ENCODE results near the gene SLC26A2. TPM values are rescaled to one million over a fixed set of nuclear protein-coding genes. Genes with fewer than 3 reads are reported as not detected.

SLC26A2 gene
- total RNA-seq, 1 donor from 2014 or later = 15.4 TPM

GRCh38 chr5:149922950-149923349 is 37.6 kb upstream of the SLC26A2 start:
- Mint-ChIP-seq H3K36me3 (no peaks in the 10 kb centered on the region), H3K4me1 (peaks cover 5% of the 10 kb centered on the region), H3K27ac (no peak overlapping the region), H3K9me3 (no peaks in the 10 kb centered on the region), H3K4me3 (no peak overlapping the region), H3K27me3 (ENCODE audit: low read depth) (no peaks in the 10 kb centered on the region)
- DNase-seq (ENCODE audit: low spot score in 2 of 2, unreplicated experiment in 2 of 2) = no peak
- TF ChIP-seq, protein P1, sequence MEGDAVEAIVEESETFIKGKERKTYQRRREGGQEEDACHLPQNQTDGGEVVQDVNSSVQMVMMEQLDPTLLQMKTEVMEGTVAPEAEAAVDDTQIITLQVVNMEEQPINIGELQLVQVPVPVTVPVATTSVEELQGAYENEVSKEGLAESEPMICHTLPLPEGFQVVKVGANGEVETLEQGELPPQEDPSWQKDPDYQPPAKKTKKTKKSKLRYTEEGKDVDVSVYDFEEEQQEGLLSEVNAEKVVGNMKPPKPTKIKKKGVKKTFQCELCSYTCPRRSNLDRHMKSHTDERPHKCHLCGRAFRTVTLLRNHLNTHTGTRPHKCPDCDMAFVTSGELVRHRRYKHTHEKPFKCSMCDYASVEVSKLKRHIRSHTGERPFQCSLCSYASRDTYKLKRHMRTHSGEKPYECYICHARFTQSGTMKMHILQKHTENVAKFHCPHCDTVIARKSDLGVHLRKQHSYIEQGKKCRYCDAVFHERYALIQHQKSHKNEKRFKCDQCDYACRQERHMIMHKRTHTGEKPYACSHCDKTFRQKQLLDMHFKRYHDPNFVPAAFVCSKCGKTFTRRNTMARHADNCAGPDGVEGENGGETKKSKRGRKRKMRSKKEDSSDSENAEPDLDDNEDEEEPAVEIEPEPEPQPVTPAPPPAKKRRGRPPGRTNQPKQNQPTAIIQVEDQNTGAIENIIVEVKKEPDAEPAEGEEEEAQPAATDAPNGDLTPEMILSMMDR (IDR thresholded peaks at IDR 0.05; ENCODE audit: unreplicated experiment) = no peak

DNA sequence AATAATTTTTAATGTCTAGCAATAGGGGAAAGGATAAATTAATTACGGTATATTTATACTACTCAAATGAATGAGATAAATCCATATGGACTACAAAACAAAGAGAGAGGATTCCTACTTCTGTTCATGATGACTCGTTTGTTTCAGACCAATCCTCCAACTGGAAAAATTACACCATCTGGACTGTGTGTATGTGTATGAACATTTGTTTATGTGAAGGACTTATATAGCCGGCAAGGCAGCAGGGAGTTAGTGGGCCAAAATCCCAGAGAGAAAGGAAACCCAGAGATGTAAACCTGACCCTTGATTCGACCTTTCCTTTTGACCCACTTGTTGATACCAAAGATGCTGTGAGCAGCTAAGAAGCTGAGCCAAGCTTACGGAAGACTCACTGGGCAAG is 36.1 kb upstream of the SLC26A2 start:
- Mint-ChIP-seq H3K9me3 (no peaks in the 10 kb centered on the region), H3K27me3 (ENCODE audit: low read depth) (no peaks in the 10 kb centered on the region), H3K4me3 (no peak overlapping the region), H3K36me3 (no peaks in the 10 kb centered on the region), H3K27ac (no peak overlapping the region), H3K4me1 (peaks cover 4% of the 10 kb centered on the region)
- TF ChIP-seq, protein P1 (IDR thresholded peaks at IDR 0.05; ENCODE audit: unreplicated experiment) = no peak
- no peak for DNase-seq (ENCODE audit: low spot score in 2 of 2, unreplicated experiment in 2 of 2)

- Mint-ChIP-seq H3K4me1 (peaks cover 10% of the 10 kb centered on the region), H3K36me3 (no peaks in the 10 kb centered on the region), H3K27me3 (ENCODE audit: low read depth) (no peaks in the 10 kb centered on the region), H3K4me3 (no peak overlapping the region), H3K9me3 (no peaks in the 10 kb centered on the region), H3K27ac (peak overlapping the region; percentile 8)
- DNase-seq (ENCODE audit: low spot score in 2 of 2, unreplicated experiment in 2 of 2) = no peak
- TF ChIP-seq, protein P1 (IDR thresholded peaks at IDR 0.05; ENCODE audit: unreplicated experiment) = no peak
These were observed 30.4 kb upstream of the SLC26A2 start for GRCh38 chr5:149930043-149930748.

DNA sequence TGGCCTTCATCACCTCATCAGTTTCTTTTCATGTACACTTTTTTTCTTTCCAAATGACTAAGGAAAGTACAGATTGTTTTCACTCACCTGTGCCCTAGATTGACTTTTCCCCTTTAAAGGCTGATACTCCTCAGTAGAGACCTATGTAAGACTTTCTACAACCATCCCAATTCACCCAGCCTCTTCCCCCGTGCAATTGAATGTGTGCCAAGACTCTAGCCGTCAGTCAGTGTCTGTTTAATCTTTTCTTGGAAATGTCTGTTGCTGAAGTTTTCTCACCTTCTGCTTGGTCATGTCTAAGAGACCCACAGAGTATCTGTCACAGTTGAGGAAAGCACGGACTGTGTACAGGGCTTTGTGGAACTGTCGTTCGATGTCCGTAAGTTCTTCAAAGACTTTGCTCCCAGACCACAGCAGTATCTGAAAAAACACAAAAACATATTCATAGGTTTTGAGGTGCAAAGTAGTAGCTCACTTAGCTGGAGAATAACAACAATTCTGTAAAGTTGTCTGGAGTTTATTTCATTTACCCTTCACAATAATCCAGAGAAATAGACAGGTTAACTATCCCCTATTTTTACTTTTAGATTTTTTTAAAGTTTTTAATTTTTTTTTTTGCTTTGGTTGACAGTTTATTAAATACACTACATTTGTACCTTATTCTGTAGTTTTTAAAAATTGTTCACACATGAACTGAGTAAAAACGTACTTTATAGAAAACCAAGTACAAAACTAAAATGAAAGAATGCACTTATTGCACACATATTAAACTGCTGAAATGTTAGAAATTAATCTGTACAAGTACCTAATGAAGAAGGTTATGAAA is 29.6 kb upstream of the SLC26A2 start:
- no peak for DNase-seq (ENCODE audit: low spot score in 2 of 2, unreplicated experiment in 2 of 2)
- TF ChIP-seq, protein P1 (IDR thresholded peaks at IDR 0.05; ENCODE audit: unreplicated experiment) = no peak
- Mint-ChIP-seq H3K27me3 (ENCODE audit: low read depth) (no peaks in the 10 kb centered on the region), H3K9me3 (no peaks in the 10 kb centered on the region), H3K27ac (peak overlapping the region; percentile 8), H3K4me1 (peaks cover 18% of the 10 kb centered on the region), H3K4me3 (no peak overlapping the region), H3K36me3 (no peaks in the 10 kb centered on the region)

DNA sequence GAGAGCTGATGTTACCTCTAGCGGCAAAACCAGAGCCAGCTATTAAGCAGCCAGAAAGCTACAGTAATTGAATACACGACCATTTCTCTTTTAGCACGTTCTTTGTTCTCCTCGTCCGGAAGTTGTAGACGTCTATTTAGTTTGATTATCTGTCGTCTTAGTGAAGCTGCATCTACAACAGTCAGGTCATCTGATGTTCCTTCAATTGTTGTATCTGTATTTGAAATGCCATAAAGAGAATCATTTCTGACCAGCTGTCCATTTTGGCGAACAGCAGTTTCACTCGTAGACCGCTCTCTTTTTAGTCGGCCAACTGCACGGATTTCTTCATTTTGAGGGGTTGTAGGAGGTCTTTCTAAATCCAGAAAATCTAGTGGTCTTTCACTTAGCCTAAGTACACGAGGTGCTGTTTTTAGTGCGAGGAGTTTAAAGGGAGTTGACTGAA is 28.5 kb upstream of the SLC26A2 start:
- Mint-ChIP-seq H3K27ac (no peak overlapping the region), H3K4me1 (peaks cover 27% of the 10 kb centered on the region), H3K4me3 (no peak overlapping the region), H3K27me3 (ENCODE audit: low read depth) (no peaks in the 10 kb centered on the region), H3K36me3 (no peaks in the 10 kb centered on the region), H3K9me3 (no peaks in the 10 kb centered on the region)
- TF ChIP-seq, protein P1 (IDR thresholded peaks at IDR 0.05; ENCODE audit: unreplicated experiment) = no peak
- no peak for DNase-seq (ENCODE audit: low spot score in 2 of 2, unreplicated experiment in 2 of 2)
